GM12874 (cell line): ENCODE measurements around the gene ARL16.

ENCODE experiments used
- CTCF ChIP-seq: IDR thresholded peaks from 2 replicates; pipeline ENCODE4 v1.5.1; 2011; ENCODE audit warnings: low read depth, mild to moderate bottlenecking, control low read depth, low read length, moderate library complexity; ENCODE audit not compliant: insufficient read depth

The ARL16 gene

GRCh38 chr17:81696218-81696941, 12.8 kb upstream of the ARL16 start:
- TF ChIP-seq CTCF: no peak

- no peak for TF ChIP-seq CTCF
These were observed 12.2 kb upstream of the ARL16 start for GRCh38 chr17:81695801-81696200.

GRCh38 chr17:81695211-81695610, 11.6 kb upstream of the ARL16 start:
- TF ChIP-seq CTCF: no peak

GRCh38 chr17:81694810-81695209, 11.2 kb upstream of the ARL16 start:
- TF ChIP-seq CTCF: no peak

GRCh38 chr17:81693509-81694210, 10.1 kb upstream of the ARL16 start:
- TF ChIP-seq CTCF: no peak

- no peak for TF ChIP-seq CTCF
These were observed 8.0 kb upstream of the ARL16 start for GRCh38 chr17:81691608-81692007.

GRCh38 chr17:81691196-81691595, 7.6 kb upstream of the ARL16 start:
- no peak for TF ChIP-seq CTCF
